Osteoblast (primary cell): ENCODE data around the gene YEATS2. TPM values are rescaled to one million over a fixed set of nuclear protein-coding genes. Genes with fewer than 3 reads are reported as not detected.
A peak's percentile ranks its signal among the peaks of the same experiment; 100 is the strongest.
"Not testable (repeated sequence)": the region's sequence is repeated elsewhere in the genome, so short reads cannot be mapped to it uniquely, and the experiment has no call there.

ENCODE experiments used
- DNase-seq: peaks from one replicate; pipeline ENCODE4 v3.0.0; 2011; ENCODE audit warnings: low spot score, mixed read lengths; ENCODE audit not compliant: insufficient read length; ENCODE audit errors: missing footprints
- H2AFZ ChIP-seq: 2 replicates; pipeline ENCODE4 v1.6.0; 2011; ENCODE audit warnings: mild to moderate bottlenecking, low read length
- H3K27ac ChIP-seq: 2 replicates; pipeline ENCODE4 v1.5.1; 2011; ENCODE audit warnings: mild to moderate bottlenecking, low read depth, low read length, moderate library complexity
- H3K27me3 ChIP-seq: 2 replicates; pipeline ENCODE4 v1.6.0; 2012; ENCODE audit warnings: mild to moderate bottlenecking, control low read depth, inconsistent platforms, low read length, moderate library complexity; ENCODE audit not compliant: insufficient read depth
- H3K36me3 ChIP-seq: 2 replicates; pipeline ENCODE4 v1.5.1; 2011; ENCODE audit warnings: mild to moderate bottlenecking, low read length, control low read depth, moderate library complexity; ENCODE audit not compliant: insufficient read depth
- H3K4me1 ChIP-seq: 2 replicates; pipeline ENCODE4 v1.5.1; 2011; ENCODE audit warnings: mild to moderate bottlenecking, low read length, control low read depth, moderate library complexity; ENCODE audit not compliant: insufficient read depth
- H3K4me2 ChIP-seq: 2 replicates; pipeline ENCODE4 v1.6.0; 2011; ENCODE audit warnings: mild to moderate bottlenecking, low read length; ENCODE audit not compliant: insufficient read depth
- H3K4me3 ChIP-seq: fragments of 200-600 bp; sonication (generic); 3 replicates; pipeline ENCODE4 v1.5.1; 2012; ENCODE audit warnings: mild to moderate bottlenecking, low read length, inconsistent platforms; ENCODE audit not compliant: insufficient read depth
- H3K79me2 ChIP-seq: 2 replicates; pipeline ENCODE4 v1.6.0; 2012; ENCODE audit warnings: mild to moderate bottlenecking, low read length, control low read depth, inconsistent platforms; ENCODE audit not compliant: insufficient read depth
- H3K9me3 ChIP-seq: 2 replicates; pipeline ENCODE4 v1.5.1; 2011; ENCODE audit warnings: low read depth, low read length, control low read depth
- H4K20me1 ChIP-seq: 2 replicates; pipeline ENCODE4 v1.6.0; 2012; ENCODE audit warnings: mild to moderate bottlenecking, low read length, control low read depth; ENCODE audit not compliant: insufficient read depth
- CTCF ChIP-seq: IDR thresholded peaks from 2 replicates; pipeline ENCODE4 v1.5.1; 2011; ENCODE audit warnings: mild to moderate bottlenecking, low read depth, low read length, moderate library complexity; ENCODE audit errors: extremely low read depth
- total RNA-seq: library from RNA; depleted of rRNA; stranded (reverse); fragments of >200 nt; gene quantifications from 2 replicates; pipeline ENCODE4 v1.2.3, GENCODE V29; 2012

The YEATS2 gene
- total RNA-seq, 1 donor: 32.2 TPM

DNA sequence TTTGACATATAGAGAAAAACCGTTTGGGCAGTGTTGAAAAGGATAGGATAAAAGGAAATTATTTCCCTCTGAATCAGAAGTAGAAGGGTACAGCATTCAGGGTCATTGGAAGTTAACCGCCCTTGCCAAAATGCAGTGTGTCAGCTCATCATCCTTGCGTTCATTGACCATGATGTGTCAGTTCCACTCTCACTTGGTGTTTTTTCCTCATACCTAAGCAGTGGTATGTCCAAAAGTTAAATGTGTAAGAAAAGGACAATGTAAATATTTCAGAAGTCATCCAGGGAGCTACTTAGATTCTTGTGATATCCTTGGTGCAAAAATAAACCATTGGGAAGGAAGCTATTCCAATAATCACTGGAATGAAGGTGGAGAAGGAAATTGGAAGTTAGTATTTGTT, 77.0 kb downstream of the YEATS2 start:
- Histone ChIP-seq H3K4me2 (peak overlapping the region; percentile 64), H3K9me3 (no peaks in the 10 kb centered on the region), H3K79me2 (no peaks in the 10 kb centered on the region), H2AFZ (no peak overlapping the region), H3K36me3 (peaks cover 65% of the 10 kb centered on the region), H3K27me3 (no peaks in the 10 kb centered on the region), H3K27ac (peak overlapping the region; percentile 37), H4K20me1 (no peaks in the 10 kb centered on the region), H3K4me3 (peak overlapping the region; percentile 3), H3K4me1 (peaks cover 18% of the 10 kb centered on the region)
- peak; percentile 88 for DNase-seq
- no peak for TF ChIP-seq CTCF

- no peaks in the 10 kb centered on the region for H3K27me3 ChIP-seq
- DNase-seq: no peak
Measured at GRCh38 chr3:183775781-183776180, 78.2 kb downstream of the YEATS2 start.

GRCh38 chr3:183776451-183776850, 78.9 kb downstream of the YEATS2 start:
- H3K27ac ChIP-seq, DNase-seq, H3K9me3 ChIP-seq, H3K79me2 ChIP-seq, H4K20me1 ChIP-seq, H3K4me3 ChIP-seq, H2AFZ ChIP-seq, H3K27me3 ChIP-seq, H3K4me2 ChIP-seq: not testable (repeated sequence)
- Histone ChIP-seq H3K4me1 (peaks cover 20% of the 10 kb centered on the region), H3K36me3 (peaks cover 78% of the 10 kb centered on the region)

More at GRCh38 chr3:183775781-183776180, 78.2 kb downstream of the YEATS2 start:
- no peaks in the 10 kb centered on the region for H4K20me1 ChIP-seq
- no peaks in the 10 kb centered on the region for H3K79me2 ChIP-seq
- H2AFZ ChIP-seq: no peak overlapping the region
- no peak for TF ChIP-seq CTCF
- H3K27ac ChIP-seq: no peak overlapping the region
- H3K9me3 ChIP-seq: no peaks in the 10 kb centered on the region
- H3K4me2 ChIP-seq: no peak overlapping the region
- peaks cover 72% of the 10 kb centered on the region for H3K36me3 ChIP-seq
- H3K4me1 ChIP-seq: peaks cover 20% of the 10 kb centered on the region
- no peak overlapping the region for H3K4me3 ChIP-seq

GRCh38 chr3:183777016-183777618, 79.5 kb downstream of the YEATS2 start:
- Histone ChIP-seq H3K4me3 (no peak overlapping the region), H3K36me3 (peaks cover 79% of the 10 kb centered on the region), H3K27me3 (no peaks in the 10 kb centered on the region), H3K9me3 (no peaks in the 10 kb centered on the region), H3K27ac (no peak overlapping the region), H3K79me2 (no peaks in the 10 kb centered on the region), H3K4me2 (no peak overlapping the region), H2AFZ (no peak overlapping the region), H3K4me1 (peaks cover 20% of the 10 kb centered on the region), H4K20me1 (no peaks in the 10 kb centered on the region)
- DNase-seq: no peak
- no peak for TF ChIP-seq CTCF
